AG20443 (cell line): Measurements from ENCODE around the gene ZNF277.
"Not testable (repeated sequence)": the region's sequence is repeated elsewhere in the genome, so short reads cannot be mapped to it uniquely, and the experiment has no call there.

ENCODE experiments used
- DNase-seq: peaks from one replicate; pipeline ENCODE4 v3.0.0; 2012; ENCODE audit warnings: low spot score, mixed read lengths

The ZNF277 gene

DNA sequence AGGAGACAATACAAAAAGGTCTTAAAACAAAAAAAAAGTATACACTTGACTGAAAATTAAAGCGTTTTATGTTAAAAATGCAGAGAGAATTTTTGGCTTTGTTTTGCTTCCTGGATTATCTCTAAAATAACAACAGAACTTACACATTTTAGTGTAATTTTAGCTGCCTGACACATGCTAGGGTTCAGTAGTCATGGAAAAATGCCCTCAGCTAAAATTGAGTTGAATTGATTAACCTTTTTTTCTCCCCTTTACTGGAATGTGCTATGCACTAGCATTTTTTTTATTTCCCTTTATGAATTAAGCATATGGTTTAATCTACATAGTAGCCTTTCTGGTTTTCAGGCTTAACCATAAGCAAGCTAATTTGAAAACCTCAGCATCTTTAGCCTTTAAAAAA is 89.9 kb downstream of the ZNF277 start:
- DNase-seq, result no peak

DNA sequence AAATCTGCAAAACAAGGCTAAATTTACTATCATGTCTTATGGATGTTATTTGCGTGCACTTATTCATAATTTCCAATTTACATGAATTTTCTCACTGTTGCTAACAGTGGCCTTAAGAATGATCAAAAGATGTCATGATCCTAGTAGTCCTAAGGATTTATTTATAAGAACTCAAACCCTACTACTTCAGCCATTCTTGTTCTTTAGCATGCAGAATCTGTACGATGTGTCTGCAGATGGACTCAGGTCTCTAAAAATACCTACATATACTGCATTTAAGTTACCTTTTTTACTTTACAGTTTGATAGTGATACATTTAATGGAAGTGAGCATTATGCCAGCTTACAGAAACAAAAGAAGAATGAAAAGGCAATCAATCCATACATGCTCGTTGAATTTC is 91.2 kb downstream of the ZNF277 start:
- no peak for DNase-seq

- no peak for DNase-seq
These were observed 92.1 kb downstream of the ZNF277 start for GRCh38 chr7:112298543-112299100.

GRCh38 chr7:112300072-112300471 is 93.6 kb downstream of the ZNF277 start:
- no peak for DNase-seq

- DNase-seq, result no peak
These were observed 94.4 kb downstream of the ZNF277 start for GRCh38 chr7:112300831-112301407.

GRCh38 chr7:112302566-112302965 is 96.1 kb downstream of the ZNF277 start:
- DNase-seq, result no peak

DNA sequence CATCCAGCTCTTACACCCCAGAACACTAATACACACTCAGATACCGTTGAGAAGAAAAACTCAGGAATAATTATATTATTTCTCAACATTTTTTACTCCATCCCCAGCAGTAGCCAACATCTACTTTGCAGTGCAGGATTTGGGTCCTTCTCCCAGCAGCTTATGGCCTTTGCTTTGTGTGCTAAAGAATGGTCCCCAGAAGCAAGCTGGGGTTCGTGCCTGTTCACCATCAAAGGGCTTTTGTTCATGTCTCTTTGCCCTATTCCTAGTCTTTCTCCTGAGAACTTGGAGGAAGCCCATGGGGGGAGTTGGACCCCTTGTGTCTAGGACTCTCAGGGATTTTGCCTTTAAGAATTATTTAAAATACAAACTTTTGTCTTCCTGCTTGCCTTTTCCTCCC is 100.4 kb downstream of the ZNF277 start:
- DNase-seq, result no peak

GRCh38 chr7:112307506-112307905 is 101.0 kb downstream of the ZNF277 start:
- DNase-seq, result no peak

DNA sequence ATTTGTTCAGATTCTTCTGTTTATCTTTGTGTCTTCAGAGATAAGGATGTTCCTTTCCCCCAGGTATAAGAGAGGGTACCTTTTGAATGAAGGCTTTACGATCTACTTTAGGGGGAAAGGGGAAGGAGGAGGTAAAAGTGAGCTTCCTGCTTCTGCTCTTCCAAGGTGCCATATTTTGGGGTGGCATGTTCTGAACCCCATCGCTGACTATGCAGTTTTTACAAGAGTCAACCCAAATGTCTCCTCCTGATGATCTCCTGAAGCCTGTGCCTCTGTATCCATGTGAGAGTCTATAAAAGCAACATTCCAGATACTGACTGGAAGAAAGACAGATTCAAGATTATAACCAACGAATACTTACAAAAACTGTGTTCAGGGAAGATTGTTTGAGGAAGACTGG is 102.5 kb downstream of the ZNF277 start:
- DNase-seq, result no peak

GRCh38 chr7:112316803-112317202 is 110.3 kb downstream of the ZNF277 start:
- not testable (repeated sequence) for DNase-seq

- no peak for DNase-seq
These were observed 115.6 kb downstream of the ZNF277 start for GRCh38 chr7:112322070-112322469.

DNA sequence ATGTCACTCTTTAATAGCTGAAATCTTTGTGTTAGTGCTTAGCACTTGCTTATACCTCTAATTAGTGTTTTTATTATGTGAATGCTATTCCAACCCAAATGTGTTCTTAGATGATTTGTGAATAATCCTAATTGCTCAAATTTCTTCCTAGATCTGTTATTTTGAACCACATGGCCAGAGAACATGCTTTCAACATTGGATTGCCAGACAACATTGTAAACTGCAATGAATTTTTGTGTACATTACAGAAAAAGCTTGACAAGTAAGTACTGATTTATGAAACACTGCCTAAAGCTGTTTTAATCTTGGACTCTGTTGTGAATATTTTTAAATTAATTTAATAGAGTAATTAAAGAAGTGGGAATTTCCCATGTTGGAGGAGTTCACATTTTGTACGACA is 121.1 kb downstream of the ZNF277 start:
- DNase-seq, result no peak

- no peak for DNase-seq
These were observed 125.0 kb downstream of the ZNF277 start for GRCh38 chr7:112331492-112331891.

- DNase-seq, result no peak
These were observed 127.9 kb downstream of the ZNF277 start for GRCh38 chr7:112334366-112334765.

DNA sequence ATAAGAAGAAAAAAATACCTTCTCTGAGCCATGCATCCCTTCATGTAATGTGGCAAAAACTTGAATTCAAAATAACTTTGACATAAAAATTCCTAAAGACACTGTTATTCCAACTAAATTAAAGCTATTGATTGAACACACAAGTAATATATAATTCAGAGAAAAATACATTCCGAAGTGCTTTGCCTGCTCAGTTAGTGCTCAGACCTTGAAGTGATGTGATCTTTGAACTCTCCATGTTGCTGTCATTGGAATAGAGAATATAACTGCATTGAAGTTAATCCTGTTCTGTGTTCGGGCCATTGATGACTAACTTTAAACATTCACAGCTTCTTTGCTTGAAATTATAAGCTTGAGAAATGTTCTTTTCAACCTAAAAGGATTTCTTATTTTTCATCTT is 129.8 kb downstream of the ZNF277 start:
- no peak for DNase-seq

- no peak for DNase-seq
These were observed 130.6 kb downstream of the ZNF277 start for GRCh38 chr7:112336936-112337576.

DNA sequence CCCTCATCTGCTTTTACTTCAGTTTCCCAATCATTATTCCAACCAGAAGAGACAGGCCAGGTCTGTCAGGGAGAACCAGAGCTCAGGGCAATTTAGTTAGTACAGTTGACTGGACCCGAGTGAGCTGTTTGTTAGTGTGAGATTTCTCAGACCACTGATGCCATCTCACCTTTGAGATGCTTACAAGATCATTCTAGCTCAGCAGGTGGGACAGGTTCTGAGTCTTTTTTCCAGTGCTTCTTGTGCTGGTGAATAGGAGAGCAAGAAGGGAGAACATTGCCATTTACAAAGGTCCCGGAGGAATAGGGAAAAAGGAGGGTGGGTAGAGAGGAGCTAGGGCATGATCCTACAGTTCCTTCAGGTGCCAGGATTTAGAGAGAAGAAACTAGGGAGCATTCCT is 131.4 kb downstream of the ZNF277 start:
- DNase-seq, result no peak

DNA sequence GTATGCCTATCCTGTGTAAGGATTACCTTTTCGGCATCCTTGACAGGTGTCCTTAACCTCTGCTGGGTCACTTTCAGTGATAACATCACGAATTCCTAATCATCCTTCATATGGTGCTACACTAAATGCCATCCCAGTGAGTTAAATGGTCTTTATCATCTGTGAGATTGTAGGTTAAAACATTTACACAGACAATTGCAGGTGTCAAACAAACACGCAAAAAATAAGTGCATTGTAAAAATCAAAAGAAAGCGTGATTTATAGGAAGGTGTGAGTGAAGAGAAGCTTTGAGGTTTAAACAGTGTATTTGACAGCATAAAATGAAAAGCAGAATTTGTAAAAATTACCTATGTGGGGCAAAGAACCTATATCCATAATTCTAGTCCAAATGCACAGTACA is 132.3 kb downstream of the ZNF277 start:
- DNase-seq, result no peak

- no peak for DNase-seq
These were observed 135.0 kb downstream of the ZNF277 start for GRCh38 chr7:112341464-112341863.

GRCh38 chr7:112346381-112347060 is 140.0 kb downstream of the ZNF277 start:
- DNase-seq, result no peak

GRCh38 chr7:112347088-112347487 is 140.6 kb downstream of the ZNF277 start:
- no peak for DNase-seq

DNA sequence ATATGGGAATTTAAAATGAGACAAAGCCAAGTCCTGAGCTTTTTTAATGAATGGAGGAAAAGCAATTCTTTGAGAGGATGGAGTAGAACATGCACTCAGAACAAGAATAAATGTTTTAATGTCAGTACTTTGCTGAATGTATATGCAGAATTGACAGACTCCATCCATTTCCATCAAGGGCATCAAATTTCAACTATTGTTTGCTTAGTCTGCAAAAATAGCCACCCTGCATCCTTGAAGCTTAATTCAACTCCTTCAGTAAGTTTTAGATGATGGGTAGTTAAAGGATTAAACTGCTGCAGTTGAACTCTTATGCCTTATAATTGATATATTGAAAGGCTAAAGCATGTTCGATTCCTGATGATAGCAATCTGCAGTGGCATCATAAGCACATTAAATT is 144.1 kb downstream of the ZNF277 start:
- DNase-seq, result no peak

DNA sequence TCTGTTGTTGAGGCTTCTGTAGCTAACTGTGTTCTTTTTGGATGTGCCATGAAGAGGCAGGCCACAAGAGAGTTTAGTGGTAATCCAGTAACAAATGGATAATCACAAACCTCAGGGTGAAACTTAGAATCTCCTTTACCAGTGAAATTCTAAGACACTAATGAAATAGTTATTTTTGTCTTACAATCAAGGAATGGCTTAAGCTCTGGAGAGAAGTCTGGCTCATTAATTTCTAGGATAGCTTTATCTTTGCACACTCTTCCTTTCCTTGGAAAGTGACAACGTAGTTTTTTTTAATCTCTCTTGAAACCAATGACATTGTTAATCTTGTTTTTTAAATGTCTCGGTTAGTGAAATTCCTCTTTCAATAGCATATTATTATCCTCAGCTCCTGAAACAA is 150.1 kb downstream of the ZNF277 start:
- no peak for DNase-seq
